ENCODE measurements around the gene DENND1A. TPM values are rescaled to one million over a fixed set of nuclear protein-coding genes. Genes with fewer than 3 reads are reported as not detected.

Gene DENND1A
- total RNA-seq, 4 donors from 2014 or later, result 37.1 to 55.3 (median 50.0) TPM

DNA sequence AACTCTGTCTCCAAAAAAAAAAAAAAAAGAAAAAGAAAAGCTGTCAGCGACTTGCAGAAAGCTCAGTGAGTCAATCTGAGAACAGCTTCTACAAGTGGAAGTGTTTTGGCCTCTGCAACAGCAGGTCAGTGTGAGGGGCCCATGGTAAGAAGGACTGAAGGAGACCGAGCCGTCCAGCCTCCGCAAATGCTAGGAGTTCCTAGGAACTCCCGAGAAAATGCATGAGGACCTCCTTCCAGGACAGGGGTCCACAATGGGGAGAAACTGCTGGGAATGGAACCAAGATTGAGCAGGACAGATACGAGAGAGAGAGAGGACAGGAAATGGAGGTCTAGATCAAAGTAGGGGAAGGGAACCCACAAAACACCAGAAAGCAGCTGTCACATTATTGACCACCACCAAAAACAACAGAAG, 393.5 kb downstream of the DENND1A start:
- H3K27me3 ChIP-seq, result no peaks in the 10 kb centered on the region
- H3K9me3 ChIP-seq, result no peaks in the 10 kb centered on the region
- H3K27ac ChIP-seq, result no peak overlapping the region
- DNase-seq, result no peak
- H3K4me3 ChIP-seq, result no peak overlapping the region
- TF ChIP-seq POLR2A (IDR thresholded peaks at IDR 0.05), result no peak
- TF ChIP-seq, protein P1, sequence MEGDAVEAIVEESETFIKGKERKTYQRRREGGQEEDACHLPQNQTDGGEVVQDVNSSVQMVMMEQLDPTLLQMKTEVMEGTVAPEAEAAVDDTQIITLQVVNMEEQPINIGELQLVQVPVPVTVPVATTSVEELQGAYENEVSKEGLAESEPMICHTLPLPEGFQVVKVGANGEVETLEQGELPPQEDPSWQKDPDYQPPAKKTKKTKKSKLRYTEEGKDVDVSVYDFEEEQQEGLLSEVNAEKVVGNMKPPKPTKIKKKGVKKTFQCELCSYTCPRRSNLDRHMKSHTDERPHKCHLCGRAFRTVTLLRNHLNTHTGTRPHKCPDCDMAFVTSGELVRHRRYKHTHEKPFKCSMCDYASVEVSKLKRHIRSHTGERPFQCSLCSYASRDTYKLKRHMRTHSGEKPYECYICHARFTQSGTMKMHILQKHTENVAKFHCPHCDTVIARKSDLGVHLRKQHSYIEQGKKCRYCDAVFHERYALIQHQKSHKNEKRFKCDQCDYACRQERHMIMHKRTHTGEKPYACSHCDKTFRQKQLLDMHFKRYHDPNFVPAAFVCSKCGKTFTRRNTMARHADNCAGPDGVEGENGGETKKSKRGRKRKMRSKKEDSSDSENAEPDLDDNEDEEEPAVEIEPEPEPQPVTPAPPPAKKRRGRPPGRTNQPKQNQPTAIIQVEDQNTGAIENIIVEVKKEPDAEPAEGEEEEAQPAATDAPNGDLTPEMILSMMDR (IDR thresholded peaks at IDR 0.05), result no peak
- H3K4me1 ChIP-seq, result no peaks in the 10 kb centered on the region
- no peaks in the 10 kb centered on the region for H3K36me3 ChIP-seq

DNA sequence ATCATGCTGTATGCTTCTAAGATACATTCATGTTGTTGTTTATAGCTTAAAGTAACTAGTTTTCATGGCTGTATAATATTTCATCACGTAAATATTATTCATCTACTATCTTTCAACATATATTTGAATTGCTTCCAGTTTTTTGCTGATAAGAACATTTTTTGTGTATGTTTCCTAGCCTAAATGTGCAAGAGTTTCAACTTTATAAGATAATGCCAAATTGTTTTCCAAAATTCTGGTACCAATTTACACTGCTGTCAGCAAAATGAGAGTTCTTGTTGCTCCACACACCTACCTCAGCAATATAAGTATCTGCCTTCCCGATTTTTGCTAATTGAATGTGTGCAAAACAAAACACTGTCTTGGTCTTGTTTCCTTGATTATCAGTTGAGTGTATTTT, 395.6 kb downstream of the DENND1A start:
- no peak overlapping the region for H3K4me3 ChIP-seq
- H3K4me1 ChIP-seq, result no peaks in the 10 kb centered on the region
- H3K27me3 ChIP-seq, result no peaks in the 10 kb centered on the region
- no peak for TF ChIP-seq POLR2A (IDR thresholded peaks at IDR 0.05)
- TF ChIP-seq, protein P1 (IDR thresholded peaks at IDR 0.05), result no peak
- no peak overlapping the region for H3K27ac ChIP-seq
- no peaks in the 10 kb centered on the region for H3K36me3 ChIP-seq
- peaks cover 0 to 3% (median 0%) of the 10 kb centered on the region in 4 donors for H3K9me3 ChIP-seq
- DNase-seq, result no peak

DNA sequence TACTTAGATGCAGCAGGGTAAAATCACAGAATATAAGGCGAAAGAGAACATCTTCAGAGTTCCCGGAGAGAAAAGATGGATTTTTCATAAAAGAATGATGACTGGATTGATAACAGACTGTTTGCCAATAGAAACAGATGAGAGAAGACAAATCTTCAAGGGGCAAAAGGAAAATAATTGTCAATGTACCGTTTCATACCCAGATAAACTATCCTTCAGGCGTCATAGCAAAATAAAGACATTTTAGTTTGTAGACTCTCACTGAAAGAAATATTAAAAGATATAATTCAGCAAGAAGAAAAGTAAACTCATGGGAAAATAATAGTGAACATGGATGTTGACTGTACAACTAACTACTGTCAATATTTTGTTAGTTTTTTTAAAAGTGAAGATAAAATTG, 399.7 kb downstream of the DENND1A start:
- H3K4me1 ChIP-seq, result no peaks in the 10 kb centered on the region
- H3K4me3 ChIP-seq, result no peak overlapping the region

DNA sequence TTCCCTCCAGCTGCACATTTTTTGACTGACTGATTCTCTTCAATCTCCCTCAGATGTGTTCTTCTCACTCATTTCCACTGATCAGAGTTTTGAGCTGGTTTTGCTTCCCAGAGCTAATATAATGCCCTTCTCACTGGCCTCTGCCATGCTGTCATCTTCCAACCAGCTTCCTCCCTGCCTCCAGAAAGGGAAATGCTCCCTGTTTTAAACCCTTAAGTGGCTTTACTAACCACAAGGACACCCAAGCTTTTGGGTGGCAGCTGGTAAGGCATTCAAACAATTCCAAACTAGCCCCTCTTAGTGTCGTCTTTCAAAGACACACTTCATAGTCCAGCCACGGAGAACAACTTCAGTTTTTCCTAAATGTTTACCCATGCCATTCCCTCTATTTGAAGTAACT, 401.4 kb downstream of the DENND1A start:
- no peak for DNase-seq
- no peak for TF ChIP-seq POLR2A (IDR thresholded peaks at IDR 0.05)
- TF ChIP-seq, protein P1 (IDR thresholded peaks at IDR 0.05), result no peak

More for the DNA sequence above, 399.7 kb downstream of the DENND1A start:
- no peak for TF ChIP-seq POLR2A (IDR thresholded peaks at IDR 0.05)
- TF ChIP-seq, protein P1 (IDR thresholded peaks at IDR 0.05), result no peak
- no peak for DNase-seq
- peaks cover 0 to 3% (median 0%) of the 10 kb centered on the region in 4 donors for H3K9me3 ChIP-seq
- H3K27ac ChIP-seq, result no peak overlapping the region
- H3K27me3 ChIP-seq, result no peaks in the 10 kb centered on the region
- no peaks in the 10 kb centered on the region for H3K36me3 ChIP-seq

DNA sequence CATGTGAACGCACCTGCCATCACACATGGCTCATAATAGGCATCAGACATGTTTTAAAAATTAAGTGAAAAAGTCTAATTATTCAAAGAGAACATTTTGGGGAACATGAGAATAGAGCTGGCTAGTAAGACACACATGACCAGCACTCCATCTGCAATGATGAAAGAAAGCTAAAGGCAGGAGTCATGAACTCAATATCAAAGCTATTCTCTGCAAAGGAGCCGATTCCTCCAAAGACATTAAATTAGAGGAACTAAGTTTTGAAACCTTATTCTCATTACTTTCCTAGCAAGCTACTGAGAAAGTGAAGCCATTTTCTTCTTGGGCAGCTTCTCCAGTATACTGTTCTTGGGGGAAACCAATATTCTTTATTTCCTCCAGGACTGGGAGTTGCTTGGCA, 401.9 kb downstream of the DENND1A start:
- Histone ChIP-seq H3K9me3 (peaks cover 0 to 3% (median 0%) of the 10 kb centered on the region in 4 donors), H3K27me3 (no peaks in the 10 kb centered on the region), H3K4me3 (no peak overlapping the region), H3K4me1 (no peaks in the 10 kb centered on the region), H3K36me3 (no peaks in the 10 kb centered on the region), H3K27ac (no peak overlapping the region)
- DNase-seq, result no peak
- TF ChIP-seq, protein P1 (IDR thresholded peaks at IDR 0.05), result no peak
- TF ChIP-seq POLR2A (IDR thresholded peaks at IDR 0.05), result no peak

More for the DNA sequence above, 401.4 kb downstream of the DENND1A start:
- H3K27me3 ChIP-seq, result no peaks in the 10 kb centered on the region
- H3K9me3 ChIP-seq, result peaks cover 0 to 3% (median 0%) of the 10 kb centered on the region in 4 donors
- no peak overlapping the region for H3K4me3 ChIP-seq
- no peaks in the 10 kb centered on the region for H3K4me1 ChIP-seq
- H3K36me3 ChIP-seq, result no peaks in the 10 kb centered on the region
- no peak overlapping the region for H3K27ac ChIP-seq

DNA sequence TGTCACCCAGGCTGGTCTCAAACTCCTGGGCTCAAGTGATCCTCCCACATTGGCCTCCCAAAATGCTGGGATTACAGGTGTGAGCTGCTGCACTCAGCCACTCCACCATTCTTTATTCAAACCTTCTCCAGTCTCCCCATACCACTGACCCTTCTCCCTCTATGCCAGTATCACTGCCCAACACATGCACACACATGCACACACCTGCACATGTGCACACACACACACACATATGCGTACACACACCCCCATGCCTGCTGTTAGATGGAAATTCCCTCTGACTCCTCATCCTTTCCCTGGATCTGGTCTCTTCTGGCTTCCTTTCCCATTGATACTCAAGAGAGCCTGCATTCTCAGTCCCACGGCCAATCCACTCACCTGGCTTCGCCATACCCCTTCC, 404.0 kb downstream of the DENND1A start:
- Histone ChIP-seq H3K36me3 (no peaks in the 10 kb centered on the region), H3K4me3 (no peak overlapping the region), H3K27me3 (no peaks in the 10 kb centered on the region), H3K9me3 (peaks cover 0 to 3% (median 0%) of the 10 kb centered on the region in 4 donors), H3K27ac (no peak overlapping the region), H3K4me1 (no peaks in the 10 kb centered on the region)
- DNase-seq, result no peak
- TF ChIP-seq, protein P1 (IDR thresholded peaks at IDR 0.05), result no peak
- TF ChIP-seq POLR2A (IDR thresholded peaks at IDR 0.05), result no peak
